Activated T-helper 9 cell treated with anti-CD3 and anti-CD28 coated beads, Interleukin-2, amount 50 U/mL, for 16 hours (primary cell): ENCODE data around the gene CLEC11A.

ENCODE experiments used
- DNase-seq: peaks from one replicate; pipeline ENCODE4 v3.0.0-alpha.2; 2020; ENCODE audit warnings: low read depth

Gene CLEC11A

DNA sequence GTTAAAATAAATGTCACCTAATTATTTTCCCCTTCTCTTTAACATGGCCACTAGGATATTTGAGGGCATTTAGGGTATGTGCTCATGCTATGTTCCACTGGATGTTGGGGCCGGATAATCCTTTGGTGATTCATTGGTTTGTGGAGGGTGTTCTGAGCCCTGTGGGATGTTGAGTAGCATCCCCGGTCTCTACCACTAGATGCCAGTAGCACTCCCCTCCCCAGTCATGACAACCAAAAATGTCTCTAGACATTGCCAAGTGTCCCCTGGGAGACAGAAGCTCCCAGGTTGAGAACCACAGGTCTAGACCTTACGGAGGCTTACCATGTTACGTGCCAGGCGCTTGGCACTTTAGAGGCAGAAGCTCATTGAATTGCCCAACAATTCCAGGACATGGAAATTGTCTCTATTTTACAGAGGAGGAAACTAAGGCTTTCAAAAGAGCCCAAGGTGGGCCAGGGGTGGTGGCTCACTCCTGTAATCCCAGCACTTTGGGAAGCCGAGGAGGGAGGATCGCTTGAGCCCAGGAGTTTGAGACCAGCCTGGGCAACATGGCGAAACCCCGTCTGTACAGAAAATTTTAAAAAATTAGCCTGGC lies 17.6 kb upstream of the CLEC11A start:
- DNase-seq = no peak

DNA sequence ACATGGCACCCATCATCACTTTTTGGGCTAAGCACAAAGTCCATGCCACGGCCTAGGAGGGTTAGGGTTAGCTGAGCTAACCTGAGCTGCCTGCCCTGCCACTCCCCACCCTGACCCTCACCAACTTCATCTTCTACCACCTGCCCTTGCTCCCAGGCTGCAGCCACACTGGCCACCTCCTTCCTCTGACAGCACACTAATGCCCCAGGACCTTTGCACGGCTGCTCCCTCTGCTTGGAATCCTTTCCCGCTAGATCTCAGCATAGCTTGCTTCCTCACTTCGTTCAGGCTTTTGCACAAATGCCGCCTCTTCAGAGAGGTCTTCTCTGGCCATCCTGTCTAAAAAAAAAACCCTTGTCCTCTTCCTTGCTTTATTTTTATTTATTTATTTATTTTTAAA lies 16.8 kb upstream of the CLEC11A start:
- DNase-seq = no peak

DNA sequence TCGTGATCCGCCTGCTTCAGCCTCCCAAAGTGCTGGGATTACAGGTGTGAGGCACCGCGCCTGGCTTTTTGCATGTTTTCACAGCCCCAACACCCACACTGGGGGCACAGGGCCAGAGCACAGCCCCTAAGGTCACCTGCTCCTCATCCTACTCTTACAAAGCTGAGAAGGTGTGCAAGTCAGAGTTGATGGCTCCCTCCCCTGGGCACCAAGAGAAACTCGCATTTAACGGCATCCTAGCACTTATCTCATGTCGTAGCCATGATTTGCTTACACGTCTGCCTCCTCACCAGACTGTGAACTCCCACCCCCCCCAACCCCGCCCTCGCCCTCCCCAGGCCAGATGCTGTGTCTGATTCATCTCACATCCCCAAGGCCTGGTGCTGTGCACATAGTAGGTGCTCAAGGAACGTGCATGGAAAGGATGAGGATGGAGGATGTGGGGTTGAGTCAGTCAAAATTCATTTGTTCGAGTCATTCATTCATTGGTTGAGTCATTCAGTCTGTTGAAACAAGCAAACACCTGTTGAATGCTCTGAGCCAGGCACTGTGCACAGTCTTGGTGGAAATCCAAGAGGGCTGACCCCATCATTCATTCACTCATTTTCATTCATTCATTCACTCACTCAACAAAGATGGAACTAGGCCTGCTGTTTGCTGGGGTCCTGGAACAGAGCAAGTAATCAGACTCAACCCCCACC lies 14.8 kb upstream of the CLEC11A start:
- no peak for DNase-seq

- DNase-seq = no peak
These were observed 13.1 kb upstream of the CLEC11A start for GRCh38 chr19:50710094-50710493.

DNA sequence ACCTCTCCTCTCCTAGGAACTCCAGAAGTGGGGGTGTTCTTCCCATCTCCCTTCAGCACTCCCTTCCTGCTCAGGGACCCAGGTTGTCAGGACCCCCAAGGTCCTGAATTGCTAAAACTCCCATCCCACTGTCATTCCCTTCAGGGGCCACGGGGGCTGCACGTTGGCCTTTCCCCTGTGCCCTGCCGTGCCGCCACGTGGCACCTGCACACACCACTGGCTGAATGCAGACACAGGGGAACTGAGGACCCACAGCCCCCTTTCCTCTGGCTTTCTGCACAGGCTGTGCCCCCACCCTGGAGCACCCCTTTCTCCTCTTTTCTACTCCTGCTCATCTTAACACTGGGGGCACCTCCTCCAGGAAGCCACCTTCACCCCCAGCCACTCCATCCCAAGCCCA lies 12.6 kb upstream of the CLEC11A start:
- no peak for DNase-seq

DNA sequence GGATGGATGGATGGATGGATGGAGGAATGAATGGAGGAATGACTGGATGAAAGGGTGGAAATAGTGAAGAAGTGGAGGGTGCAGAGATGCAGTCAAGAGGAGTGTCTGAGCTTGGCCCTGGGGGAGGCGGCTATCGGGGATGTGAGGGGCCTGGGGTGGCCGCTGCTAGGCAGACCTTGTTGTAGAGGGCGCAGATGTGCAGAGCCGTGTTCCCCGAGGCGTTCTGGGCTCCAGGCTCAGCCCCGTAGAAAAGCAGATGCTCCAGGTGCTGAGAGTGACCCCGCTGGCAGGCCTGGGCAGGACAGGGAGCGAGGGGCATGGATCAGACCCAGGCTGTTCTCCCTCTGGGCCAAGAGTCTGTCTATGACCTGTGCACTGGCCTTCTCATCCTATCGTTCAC lies 12.0 kb upstream of the CLEC11A start:
- no peak for DNase-seq

- DNase-seq = no peak
These were observed 11.4 kb upstream of the CLEC11A start for GRCh38 chr19:50711805-50712204.

- DNase-seq = no peak
These were observed 10.3 kb upstream of the CLEC11A start for GRCh38 chr19:50712833-50713232.

GRCh38 chr19:50713556-50714236 lies 9.5 kb upstream of the CLEC11A start:
- DNase-seq = no peak

DNA sequence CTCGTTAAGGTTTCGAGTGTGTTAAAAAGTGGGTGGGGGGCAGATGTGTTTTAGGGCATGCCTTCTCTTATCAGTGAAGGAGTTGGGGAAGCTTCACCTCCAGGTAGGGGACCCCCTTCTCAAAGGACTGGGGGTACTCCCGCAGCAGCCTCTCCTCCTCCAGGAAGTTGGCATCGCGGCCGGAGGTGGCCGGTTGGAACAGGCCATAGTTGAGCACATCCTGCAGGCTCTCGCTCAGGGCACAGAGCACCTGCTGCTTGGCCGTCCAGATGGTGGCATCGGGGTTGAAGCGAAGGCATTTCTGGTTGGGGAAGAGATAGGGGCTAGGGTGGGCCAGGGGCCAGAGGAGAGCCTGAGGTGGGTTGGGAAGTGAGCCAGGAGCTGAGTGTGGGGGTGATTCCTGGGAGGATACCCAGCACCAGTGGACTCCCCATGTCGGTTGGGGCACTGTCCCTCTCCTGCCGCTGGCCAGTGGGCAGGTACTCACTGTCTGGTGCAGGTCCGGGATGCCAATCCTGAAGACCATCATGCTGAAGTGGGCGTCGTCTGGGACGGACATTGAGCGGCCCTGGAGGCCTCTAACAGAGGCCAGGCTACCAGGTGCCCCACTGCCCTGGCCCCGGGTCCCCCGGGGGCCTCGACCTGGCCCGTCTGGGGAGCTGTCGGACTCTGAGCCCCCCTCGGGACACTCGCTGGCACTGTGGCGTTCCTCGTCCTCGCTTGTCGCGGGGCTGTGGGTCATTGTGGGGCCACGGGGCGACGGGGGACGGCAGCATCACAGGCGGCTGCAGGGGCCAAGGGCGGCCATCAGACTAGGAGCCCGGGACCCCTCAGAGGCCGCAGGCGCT lies 6.8 kb upstream of the CLEC11A start:
- no peak for DNase-seq

- DNase-seq = no peak
These were observed 6.0 kb upstream of the CLEC11A start for GRCh38 chr19:50717026-50717723.

GRCh38 chr19:50717891-50718254 lies 5.3 kb upstream of the CLEC11A start:
- DNase-seq = no peak

GRCh38 chr19:50718255-50719118 lies 4.7 kb upstream of the CLEC11A start:
- DNase-seq = no peak

DNA sequence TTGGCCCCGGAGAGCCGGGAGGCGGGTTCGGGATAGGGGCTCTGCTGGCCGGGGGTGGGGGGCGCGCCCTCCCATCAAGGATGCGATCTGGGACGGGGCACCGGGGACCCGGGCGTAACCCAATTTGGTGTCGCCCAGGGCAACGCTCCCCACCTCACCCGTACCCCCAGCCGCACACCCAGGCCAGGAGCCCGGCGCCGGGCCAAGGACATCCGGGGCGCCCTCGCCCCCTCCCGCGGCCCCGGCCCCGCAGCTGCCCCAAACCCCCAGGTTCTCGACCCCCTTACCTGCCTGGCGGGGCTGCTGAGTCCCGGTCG lies 4.1 kb upstream of the CLEC11A start:
- DNase-seq = no peak

DNA sequence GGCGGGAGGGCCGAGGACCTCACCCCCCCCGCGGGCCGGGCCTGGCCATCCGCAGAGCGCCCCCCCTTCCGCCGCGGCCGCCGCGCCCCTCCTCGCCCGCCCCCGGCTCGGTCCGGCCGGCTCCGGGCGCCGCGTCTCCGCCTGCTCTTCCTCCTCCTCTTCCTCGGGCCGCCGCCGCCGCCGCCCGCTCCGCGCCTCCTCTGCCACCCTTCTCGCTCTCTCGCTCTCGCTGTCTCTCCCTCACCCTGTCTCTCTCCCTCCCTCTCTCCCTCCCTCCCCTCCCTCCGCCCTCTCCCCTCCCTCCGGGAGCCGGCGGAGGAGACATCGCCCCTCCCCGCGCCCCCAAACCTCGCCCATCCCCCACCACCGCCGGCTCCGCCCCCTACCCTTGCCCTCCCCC lies 3.6 kb upstream of the CLEC11A start, which contains the start of gene SHANK1:
SHANK1 (minus strand) TSS at position 237 of the 400 bp plus-strand sequence. CDS start 2,883 bp downstream, outside the sequence.
- no peak for DNase-seq

DNA sequence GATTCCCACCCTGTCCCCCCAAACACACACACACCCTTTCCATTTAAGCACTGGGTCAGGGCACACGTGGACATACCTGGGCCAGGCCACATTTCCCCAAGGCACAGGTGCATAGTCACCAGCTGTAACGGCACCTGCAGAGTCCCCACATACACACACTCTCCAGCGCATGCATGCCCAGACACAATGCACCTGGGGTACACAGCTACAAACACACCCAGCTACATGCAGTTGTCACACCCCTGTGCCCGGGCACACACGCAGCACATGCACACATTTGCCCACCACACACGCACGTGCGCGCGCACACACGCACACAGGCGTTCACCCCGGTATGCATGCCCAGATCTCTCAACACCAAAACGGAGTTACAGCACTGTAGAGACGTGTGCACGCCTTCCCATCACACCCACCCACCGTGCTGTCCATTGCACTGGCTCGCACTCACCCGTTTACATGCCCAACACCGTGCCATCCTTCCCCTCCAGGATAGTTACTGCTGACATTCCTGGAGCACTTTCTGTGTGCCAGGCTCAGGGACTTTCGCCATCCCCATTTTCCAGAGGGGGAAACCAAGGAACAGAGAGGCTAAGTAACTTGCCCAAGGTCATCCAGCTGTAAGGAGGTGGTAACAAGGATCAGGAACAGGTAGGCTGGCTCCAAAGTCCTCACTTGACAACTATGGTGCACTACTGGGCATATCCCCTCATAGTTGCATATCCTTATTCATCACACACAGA lies 2.8 kb upstream of the CLEC11A start:
- DNase-seq = no peak

DNA sequence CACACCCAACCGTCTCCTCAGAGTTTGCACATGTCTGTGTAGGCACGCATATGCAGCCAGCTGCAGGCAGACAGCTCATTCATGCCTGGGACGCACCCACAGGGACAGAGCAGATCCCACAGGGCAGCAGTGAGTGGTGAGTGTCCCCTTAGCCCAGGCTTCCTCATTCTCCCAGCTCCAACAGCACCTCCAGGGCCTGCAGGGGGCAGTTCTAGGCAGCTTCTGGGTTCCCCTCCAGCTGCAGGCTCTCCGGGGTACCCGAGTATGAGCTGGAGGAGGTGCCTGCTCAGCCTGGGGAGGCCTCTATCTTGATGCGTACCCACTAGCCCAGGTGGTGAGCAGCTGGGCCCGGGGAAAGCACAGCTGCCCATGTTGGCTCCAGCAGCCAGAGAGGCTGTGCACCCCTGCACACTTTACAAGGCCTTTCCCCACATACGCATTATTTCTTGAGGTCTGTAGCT lies 2.2 kb upstream of the CLEC11A start:
- DNase-seq = no peak

- no peak for DNase-seq
These were observed 1.6 kb upstream of the CLEC11A start for GRCh38 chr19:50721441-50722137.

GRCh38 chr19:50722201-50723013 lies 757 bp upstream of the CLEC11A start:
- no peak for DNase-seq
